GM21381 (cell line): ENCODE measurements around the gene SPECC1L.

Source experiments
- ATAC-seq: cut with Tn5 transposase; IDR thresholded peaks from one replicate; pipeline ENCODE4 v1.9.1; 2021; ENCODE audit warnings: mild to moderate bottlenecking, moderate library complexity; ENCODE audit not compliant: unreplicated experiment

SPECC1L gene

DNA sequence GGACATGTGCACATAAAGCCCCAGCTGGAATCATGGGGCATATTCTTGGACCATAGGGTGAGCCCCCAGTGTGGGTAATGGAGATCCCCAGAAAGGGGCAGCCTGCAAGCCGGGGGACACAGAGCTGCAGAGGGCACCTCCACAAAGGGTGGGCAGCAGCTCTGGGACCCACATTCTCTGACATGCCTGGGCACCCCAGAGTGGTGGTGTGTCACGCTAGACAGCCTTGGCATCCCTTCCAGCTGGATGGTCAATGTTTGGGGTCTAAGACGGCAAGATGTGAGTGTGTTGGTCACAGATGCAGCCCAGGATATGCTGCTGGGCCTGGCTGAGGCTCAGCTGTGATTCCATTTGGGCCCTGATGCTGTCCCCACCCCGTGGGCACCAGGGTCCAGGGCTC is 166.5 kb downstream of the SPECC1L start:
- no peak for ATAC-seq

DNA sequence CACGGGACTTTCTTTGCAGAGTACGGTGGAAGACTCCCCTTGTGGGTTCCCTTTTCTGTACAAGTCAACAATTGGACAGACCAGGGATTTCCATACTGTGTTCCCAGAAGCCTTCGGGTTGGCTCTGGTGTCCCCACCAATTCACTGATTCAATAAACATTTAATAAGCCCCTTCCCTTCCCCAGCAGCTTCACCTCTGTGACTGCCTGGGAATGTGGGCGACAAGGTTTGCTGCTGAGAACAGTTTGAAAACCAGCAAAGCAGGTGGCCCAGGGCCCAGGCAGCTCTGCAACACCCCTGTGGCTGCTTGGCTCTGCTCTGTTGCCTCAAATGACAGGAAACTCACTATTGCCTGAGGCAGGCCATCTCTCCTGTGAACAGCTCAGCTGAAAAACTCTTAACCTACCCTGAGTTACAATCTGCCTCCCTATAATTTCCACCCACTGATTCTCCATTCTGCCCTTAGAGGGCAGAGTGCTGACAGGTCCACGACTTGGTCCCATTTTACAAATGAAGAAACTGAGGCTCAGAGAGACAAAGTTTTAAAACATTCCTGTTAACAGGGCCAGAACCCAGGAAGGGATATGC is 167.2 kb downstream of the SPECC1L start:
- no peak for ATAC-seq

DNA sequence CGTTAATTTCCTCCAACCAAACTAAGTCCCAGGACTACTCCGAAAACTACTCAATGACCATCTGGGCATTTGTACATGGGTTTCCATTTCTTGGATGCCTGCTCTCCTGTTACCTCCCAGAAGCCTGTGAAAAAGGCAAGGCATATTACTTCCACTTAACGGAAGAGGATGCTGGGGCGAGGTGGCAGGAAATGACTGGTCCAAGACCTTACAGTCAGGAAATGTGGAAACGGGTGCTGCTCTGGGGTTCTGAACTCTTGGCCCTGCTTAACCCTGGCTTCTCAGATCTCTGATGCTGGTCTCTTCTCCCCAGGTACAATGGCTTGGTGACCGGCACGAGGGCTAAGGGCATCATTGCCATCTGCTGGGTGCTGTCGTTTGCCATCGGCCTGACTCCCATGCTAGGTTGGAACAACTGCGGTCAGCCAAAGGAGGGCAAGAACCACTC is 169.7 kb downstream of the SPECC1L start:
- ATAC-seq = no peak

DNA sequence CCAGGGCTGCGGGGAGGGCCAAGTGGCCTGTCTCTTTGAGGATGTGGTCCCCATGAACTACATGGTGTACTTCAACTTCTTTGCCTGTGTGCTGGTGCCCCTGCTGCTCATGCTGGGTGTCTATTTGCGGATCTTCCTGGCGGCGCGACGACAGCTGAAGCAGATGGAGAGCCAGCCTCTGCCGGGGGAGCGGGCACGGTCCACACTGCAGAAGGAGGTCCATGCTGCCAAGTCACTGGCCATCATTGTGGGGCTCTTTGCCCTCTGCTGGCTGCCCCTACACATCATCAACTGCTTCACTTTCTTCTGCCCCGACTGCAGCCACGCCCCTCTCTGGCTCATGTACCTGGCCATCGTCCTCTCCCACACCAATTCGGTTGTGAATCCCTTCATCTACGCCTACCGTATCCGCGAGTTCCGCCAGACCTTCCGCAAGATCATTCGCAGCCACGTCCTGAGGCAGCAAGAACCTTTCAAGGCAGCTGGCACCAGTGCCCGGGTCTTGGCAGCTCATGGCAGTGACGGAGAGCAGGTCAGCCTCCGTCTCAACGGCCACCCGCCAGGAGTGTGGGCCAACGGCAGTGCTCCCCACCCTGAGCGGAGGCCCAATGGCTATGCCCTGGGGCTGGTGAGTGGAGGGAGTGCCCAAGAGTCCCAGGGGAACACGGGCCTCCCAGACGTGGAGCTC is 170.2 kb downstream of the SPECC1L start:
- no peak for ATAC-seq

DNA sequence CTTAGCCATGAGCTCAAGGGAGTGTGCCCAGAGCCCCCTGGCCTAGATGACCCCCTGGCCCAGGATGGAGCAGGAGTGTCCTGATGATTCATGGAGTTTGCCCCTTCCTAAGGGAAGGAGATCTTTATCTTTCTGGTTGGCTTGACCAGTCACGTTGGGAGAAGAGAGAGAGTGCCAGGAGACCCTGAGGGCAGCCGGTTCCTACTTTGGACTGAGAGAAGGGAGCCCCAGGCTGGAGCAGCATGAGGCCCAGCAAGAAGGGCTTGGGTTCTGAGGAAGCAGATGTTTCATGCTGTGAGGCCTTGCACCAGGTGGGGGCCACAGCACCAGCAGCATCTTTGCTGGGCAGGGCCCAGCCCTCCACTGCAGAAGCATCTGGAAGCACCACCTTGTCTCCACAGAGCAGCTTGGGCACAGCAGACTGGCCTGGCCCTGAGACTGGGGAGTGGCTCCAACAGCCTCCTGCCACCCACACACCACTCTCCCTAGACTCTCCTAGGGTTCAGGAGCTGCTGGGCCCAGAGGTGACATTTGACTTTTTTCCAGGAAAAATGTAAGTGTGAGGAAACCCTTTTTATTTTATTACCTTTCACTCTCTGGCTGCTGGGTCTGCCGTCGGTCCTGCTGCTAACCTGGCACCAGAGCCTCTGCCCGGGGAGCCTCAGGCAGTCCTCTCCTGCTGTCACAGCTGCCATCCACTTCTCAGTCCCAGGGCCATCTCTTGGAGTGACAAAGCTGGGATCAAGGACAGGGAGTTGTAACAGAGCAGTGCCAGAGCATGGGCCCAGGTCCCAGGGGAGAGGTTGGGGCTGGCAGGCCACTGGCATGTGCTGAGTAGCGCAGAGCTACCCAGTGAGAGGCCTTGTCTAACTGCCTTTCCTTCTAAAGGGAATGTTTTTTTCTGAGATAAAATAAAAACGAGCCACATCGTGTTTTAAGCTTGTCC is 171.0 kb downstream of the SPECC1L start:
- no peak for ATAC-seq

DNA sequence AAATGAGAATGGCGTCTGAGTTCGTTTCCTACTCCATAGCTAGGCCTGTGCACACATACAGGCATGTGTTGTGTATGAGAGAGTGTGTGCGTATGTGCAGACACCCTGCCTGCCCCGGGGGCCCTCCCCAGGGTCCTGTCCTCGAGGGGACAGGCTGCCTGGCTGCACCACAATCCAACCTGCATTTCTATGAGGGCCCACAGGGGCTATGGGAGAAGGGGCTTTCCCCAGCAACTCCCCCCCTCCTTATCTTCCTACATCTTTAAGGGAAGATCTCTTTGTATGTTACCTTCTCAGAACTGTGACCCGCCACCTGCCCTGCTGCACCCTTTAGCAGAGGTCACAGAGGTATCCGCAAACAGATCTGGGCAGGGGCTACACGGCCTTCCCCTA is 171.7 kb downstream of the SPECC1L start:
- no peak for ATAC-seq

DNA sequence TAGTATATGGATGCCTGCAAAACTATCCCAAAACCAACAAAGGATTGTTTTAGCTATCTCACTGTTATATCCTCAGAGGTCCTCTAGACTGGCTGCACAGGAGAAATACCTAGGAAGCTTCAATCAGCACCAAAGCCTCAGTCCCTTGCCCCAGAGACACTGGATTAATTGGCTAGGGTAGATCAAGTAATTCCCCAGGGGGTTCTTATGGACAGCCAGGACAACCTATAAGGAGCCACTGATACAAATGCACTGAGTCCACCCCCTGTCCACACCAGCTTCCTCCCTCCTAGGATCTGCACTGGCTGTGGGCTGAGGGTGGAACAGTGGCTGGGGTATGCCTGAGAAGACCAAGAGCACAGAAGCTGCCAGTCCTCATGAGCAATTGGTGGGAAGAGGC is 173.0 kb downstream of the SPECC1L start:
- no peak for ATAC-seq

DNA sequence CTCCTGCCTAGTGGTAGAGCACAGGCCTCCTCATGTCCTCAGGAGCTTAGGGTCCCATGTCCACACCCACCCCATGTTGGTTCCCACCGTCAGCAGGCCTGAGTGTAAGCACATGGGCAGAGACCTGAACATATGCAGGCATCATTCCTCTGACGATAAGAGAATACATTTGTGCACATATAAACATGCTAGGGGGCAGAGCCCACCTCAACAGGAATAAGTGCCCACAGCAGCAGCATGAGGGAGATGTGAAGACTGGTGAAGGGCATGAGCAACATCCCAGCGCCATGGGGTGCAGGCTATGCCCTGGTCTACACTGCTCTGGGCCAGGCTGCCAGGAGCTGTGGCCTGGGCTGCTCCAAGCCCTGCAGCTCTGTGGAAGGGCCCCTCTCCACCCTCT is 173.6 kb downstream of the SPECC1L start:
- ATAC-seq = no peak

DNA sequence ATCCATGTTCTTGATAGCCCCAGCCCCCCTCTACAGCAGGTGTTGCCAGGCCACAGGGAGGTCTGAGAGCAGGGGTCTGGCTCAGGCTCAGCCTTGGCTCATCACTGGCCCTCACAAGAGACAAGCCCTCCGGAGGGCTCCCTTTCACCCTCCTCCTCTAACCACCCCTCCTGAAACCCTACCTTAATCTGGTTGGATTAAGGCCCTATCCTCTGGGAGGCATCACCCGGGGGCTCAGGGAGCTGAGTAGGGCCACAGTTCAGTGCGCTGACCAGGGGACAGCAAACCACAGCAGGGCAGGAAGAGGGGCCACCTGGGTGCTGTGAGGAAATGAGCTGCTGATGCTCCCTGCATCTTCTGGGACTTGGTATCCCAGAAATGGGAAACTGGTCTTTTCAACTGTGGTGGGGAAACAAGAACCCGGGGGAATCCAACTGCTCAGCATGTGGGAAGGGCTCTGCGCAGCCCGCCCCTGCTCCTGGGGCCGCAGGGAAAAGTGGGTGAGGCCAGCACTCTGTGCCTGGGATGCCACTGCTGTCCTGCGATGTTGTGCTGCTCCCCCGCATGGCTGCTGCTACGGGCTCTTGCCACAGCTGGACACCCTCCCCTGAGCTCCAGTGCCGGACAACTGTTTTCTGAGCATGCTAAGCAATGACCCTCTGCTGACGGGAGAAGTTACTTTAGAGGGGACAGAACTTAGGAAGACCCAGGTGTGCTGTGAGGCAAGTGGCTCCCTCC is 174.3 kb downstream of the SPECC1L start:
- ATAC-seq = no peak

DNA sequence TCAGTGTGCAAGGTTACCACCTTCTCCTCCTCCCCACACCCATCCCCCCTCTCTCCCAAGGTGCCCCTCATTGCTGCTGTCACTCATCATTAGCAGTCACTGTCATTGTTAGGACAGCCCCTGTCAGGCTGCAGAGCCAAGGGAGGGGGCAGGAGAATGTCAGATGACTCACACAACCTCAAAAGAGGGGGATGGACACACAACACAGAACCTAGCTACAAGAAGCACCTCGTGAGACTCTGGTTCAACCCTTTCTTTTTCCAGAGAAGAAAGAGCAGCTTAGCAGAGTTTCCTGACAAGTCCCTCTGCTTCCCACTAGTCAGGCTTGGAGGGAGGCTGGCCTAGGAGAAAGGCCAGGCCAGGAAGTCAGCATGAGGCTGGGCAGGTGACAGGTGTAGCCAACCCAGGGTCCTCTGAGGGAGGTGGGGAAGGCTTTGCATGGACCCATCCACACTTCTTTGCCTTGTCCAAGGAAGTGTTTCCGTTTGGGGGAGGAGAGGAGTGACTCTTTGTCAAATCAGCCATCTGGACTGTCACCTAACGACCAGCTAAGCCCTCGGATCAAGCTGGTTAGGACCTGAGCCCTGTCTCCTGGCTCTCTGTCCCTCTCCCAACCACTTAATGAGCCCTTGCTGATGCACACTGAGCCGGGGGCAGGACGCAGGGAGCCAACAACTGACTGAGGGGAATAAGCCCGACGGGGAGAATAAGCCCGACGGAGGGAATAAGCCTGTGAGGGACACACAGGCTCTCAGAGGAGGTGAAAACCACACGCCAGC is 175.0 kb downstream of the SPECC1L start:
- no peak for ATAC-seq

DNA sequence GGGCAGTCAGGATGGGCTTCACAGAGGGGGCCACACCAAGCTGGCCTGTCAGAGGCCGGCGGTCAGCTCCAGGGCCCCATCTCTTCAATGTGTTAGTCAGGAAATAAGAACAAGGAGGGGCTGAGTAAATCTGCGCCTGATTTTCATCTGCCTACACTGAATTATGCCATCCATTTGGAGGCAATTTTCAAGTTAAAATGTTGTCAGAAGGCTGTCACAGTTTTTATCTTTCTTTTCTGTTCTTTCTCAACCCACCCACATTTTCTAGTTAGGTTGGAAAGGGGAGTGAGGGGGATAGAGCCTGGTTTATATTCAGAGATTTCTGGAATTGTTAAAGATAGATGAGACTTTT is 175.6 kb downstream of the SPECC1L start:
- ATAC-seq = no peak

DNA sequence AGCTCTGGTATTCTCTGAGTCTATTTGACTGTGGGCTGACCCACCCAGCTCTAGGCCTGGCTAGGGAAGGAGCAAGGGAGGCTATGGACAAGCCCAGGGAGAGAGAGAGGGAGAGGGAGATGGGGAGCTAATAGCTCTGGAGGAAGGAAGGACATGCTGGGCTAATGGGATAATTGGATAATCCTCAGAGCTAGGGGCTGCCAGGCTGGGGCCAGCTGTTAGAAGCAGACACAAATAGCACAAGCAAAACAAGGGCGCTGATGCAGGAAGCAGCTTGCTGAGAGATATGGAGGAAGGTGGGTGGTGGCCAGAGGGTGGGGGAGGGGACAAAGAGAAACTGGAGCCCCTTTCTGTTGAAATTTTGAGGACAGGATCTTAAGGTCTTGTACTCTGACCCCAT is 180.0 kb downstream of the SPECC1L start:
- no peak for ATAC-seq

DNA sequence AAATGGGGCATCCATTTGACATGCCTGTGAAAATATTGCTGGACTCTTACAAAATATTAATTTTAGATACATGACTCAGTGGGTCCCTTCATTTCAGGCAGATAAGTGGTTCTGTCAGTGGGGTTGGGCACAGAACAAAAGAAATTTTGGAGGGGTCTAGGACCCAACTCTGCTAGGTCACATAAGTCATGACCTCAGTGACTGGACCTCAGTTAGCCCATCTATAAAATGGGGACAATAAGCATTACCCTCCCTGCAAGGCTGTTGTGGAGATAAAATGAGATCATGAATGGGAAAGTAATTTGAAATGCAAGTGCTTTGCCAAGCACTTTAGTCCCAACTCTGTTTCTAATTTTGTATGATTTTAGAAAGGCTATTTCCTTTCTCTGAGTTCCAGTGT is 180.5 kb downstream of the SPECC1L start:
- no peak for ATAC-seq

DNA sequence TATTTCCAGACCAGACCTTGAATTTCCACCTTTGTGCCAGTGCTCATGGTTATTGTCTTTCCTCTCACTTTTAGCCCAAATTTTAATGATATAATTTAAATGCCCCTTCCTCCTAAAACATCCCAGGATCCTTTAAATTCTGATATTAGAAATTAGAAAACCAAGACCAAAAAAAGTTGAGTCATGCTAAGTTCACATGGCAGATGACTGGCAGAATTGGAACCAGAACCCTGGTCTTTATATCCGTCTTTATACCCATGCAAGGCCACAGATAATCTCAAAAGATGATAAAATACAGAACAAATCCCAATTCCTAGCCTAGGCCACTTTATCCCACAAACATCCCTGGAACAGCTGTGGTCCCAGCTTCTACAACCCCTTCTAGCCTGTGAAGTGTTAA is 183.2 kb downstream of the SPECC1L start:
- no peak for ATAC-seq

DNA sequence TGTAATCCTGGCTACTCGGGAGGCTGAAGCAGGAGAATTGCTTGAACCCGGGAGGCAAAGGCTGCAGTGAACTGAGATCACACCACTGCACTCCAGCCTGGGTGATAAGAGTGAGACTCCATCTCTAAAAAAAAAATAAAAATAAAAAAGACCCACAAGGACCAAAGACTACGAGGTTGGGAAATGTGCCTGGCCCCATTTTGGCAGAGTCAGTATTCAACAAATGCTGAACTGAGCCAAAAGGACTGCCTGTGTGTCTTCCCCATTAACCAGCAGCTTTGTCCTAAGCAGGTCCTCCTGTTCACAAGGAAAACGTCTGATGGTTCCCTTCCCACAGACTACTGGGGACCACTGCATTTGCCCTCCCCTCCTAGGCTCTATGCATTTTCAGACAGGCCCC is 184.4 kb downstream of the SPECC1L start:
- no peak for ATAC-seq

DNA sequence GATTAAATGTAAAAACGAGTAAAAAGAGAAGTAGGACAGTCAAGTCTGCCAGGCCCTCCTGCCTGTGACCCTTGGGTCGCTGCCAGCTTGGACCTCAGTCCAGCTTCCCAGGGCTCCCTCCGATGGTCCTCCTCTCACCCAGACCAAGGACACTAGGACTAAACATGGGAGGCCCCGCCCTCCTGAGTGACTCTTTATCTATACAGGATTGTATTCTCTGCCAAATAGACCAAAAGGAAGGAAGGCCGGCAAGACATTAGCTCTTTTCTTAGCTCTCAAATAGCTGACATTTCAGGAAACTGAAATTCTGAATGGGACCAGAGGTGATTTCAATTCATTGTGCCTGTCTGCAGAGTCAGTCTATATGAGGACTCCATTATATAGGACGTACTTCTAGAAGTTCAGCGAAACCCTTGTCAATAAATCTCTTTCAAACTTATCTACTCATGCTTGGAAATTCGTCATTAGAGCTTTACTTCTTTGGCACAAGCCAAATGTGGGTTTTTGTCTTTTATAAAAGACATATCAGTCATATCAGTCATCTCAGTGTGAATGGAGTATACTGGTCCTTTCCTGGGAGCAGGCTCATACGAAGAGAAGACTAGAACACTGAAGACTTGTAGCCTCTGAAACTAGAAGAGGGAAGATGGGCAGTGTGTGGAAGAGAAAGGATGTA is 185.3 kb downstream of the SPECC1L start:
- ATAC-seq = no peak

DNA sequence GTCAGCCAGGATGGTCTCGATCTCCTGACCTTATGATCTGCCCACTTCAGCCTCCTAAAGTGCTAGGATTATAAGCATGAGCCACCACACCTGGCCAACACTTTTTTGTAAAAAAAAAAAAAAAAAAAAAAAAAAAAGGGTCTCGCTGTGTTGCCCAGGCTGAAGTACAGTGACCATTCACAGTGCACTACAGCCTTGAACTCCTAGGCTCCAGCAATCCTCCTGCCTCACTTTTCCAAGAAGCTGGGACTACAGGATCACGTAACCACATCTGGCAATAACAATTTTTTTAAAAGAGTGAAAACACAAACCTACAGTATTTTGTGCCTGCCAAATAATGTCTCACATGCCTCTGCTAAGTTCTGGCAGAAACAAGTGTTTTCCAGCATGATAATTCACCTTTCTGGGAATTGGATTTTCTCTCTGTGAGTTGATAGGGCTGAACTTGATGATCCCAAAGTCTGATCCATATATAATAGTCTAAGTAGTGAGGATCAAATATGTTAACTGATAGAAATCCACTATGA is 187.3 kb downstream of the SPECC1L start:
- ATAC-seq = no peak

DNA sequence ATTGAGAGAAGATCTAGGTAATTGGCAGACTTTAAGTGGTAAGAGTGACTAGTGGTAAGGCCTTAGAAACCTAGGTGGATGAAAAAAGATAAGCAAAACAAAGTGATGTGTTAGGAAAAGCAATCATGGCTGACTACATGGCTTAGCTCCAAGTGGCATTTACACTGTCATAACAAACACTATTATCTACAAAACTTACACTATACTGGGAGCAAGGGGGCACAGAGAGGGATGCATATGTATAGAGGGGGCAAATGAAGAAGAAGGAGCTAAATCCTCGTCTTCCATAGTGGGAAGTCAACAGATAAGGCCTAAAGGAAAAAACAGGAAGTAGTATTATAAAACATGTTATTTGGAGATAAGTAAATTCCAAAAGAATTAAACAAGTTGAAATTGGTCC is 189.3 kb downstream of the SPECC1L start:
- ATAC-seq = no peak

DNA sequence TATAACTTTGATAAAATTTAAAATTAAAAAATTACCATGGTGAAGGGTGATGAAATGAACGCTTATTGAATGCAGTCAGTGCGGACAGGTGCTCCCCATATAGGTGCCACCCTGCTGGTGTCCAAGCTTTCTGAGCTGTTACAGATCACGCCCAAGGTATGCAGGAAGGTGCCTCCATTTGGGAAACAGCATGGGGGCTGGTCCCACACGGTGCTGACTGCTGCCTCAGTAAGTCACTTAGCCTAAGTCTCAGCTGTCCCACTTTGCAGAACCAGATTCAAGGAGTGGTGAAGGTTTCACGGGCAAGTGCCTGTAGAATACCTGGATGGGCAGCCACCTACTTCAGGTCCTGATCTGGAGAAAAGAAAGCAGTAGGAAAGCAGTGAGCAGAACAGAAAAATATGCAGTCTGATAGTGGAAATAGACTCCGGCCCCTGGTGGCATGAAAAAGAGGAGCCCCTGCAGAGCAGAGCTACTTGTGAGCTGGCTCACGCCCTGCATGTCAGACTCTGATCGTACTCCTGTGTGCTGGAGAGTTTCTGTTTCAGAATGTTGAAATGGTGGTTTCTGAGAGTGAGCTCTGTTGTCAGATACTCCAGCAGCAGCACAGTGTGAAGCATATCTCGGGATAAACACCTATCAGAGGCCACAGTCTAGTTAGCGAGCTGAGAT is 189.9 kb downstream of the SPECC1L start:
- ATAC-seq = no peak
